ENCODE results near the gene NT5C.

DNA sequence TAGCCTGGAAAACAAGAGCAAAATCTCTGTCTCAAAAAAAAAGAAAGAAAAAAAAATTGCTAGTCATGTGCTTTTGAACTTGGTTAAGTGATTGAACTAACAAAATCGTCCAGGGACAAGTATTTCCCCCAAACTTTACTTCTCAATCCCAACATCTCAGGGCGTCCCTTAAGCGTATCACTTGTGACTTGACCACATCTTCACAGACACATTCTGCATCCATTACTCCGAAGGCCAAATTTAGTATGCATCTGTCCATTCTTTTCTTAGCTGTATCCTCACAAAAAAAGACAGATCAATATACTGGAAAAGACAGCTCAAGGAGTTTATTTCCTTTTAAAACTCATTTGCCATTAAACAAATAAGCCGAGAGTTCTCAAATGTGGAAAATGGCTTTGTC, 28.7 kb upstream of the NT5C start:
- TF ChIP-seq, protein P1, sequence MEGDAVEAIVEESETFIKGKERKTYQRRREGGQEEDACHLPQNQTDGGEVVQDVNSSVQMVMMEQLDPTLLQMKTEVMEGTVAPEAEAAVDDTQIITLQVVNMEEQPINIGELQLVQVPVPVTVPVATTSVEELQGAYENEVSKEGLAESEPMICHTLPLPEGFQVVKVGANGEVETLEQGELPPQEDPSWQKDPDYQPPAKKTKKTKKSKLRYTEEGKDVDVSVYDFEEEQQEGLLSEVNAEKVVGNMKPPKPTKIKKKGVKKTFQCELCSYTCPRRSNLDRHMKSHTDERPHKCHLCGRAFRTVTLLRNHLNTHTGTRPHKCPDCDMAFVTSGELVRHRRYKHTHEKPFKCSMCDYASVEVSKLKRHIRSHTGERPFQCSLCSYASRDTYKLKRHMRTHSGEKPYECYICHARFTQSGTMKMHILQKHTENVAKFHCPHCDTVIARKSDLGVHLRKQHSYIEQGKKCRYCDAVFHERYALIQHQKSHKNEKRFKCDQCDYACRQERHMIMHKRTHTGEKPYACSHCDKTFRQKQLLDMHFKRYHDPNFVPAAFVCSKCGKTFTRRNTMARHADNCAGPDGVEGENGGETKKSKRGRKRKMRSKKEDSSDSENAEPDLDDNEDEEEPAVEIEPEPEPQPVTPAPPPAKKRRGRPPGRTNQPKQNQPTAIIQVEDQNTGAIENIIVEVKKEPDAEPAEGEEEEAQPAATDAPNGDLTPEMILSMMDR (conservative IDR thresholded peaks at IDR 0.05; ENCODE audit: low read length) = no peak
- TF ChIP-seq EZH2phosphoT487 (IDR thresholded peaks at IDR 0.05; ENCODE audit: borderline replicate concordance) = no peak
